ENCODE data around the gene HRAS. TPM values are rescaled to one million over a fixed set of nuclear protein-coding genes. Genes with fewer than 3 reads are reported as not detected.

HRAS gene
- total RNA-seq, 1 experiment from 2014 or later, result 110 TPM

GRCh38 chr11:554428-555226, 19.3 kb upstream of the HRAS start:
- no peak for DNase-seq (ENCODE audit: low read depth)

GRCh38 chr11:553988-554340, 18.6 kb upstream of the HRAS start:
- no peak for DNase-seq (ENCODE audit: low read depth)

- no peak for DNase-seq (ENCODE audit: low read depth)
Measured at GRCh38 chr11:553083-553987, 18.0 kb upstream of the HRAS start.

- no peak for DNase-seq (ENCODE audit: low read depth)
Measured at GRCh38 chr11:551596-551995, 16.2 kb upstream of the HRAS start.

GRCh38 chr11:551131-551530, 15.8 kb upstream of the HRAS start:
- no peak for DNase-seq (ENCODE audit: low read depth)

GRCh38 chr11:550746-551085, 15.3 kb upstream of the HRAS start:
- DNase-seq (ENCODE audit: low read depth), result no peak

GRCh38 chr11:550021-550745, 14.8 kb upstream of the HRAS start:
- no peak for DNase-seq (ENCODE audit: low read depth)

GRCh38 chr11:548700-549603, 13.6 kb upstream of the HRAS start:
- DNase-seq (ENCODE audit: low read depth), result no peak

- DNase-seq (ENCODE audit: low read depth), result no peak
Measured at GRCh38 chr11:545171-545570, 9.8 kb upstream of the HRAS start.

- no peak for DNase-seq (ENCODE audit: low read depth)
Measured at GRCh38 chr11:544817-545166, 9.4 kb upstream of the HRAS start.

GRCh38 chr11:541433-541885, 6.1 kb upstream of the HRAS start:
- DNase-seq (ENCODE audit: low read depth), result no peak

- no peak for DNase-seq (ENCODE audit: low read depth)
Measured at GRCh38 chr11:540583-541432, 5.4 kb upstream of the HRAS start.

- no peak for DNase-seq (ENCODE audit: low read depth)
Measured at GRCh38 chr11:539971-540481, 4.7 kb upstream of the HRAS start.

- DNase-seq (ENCODE audit: low read depth), result no peak
Measured at GRCh38 chr11:538431-539051, 3.2 kb upstream of the HRAS start.

- no peak for DNase-seq (ENCODE audit: low read depth)
Measured at GRCh38 chr11:537622-538430, 2.5 kb upstream of the HRAS start.

GRCh38 chr11:536841-537621, 1.7 kb upstream of the HRAS start, which contains the start of gene LRRC56:
TSS of gene LRRC56 (plus strand) at chr11:537527. CDS start at chr11:540685, 3,158 bp downstream.
- DNase-seq (ENCODE audit: low read depth), result peak; percentile 86

GRCh38 chr11:535210-535518, 212 bp downstream of the HRAS start:
- DNase-seq (ENCODE audit: low read depth), result no peak
